GM18526 (cell line): ENCODE results near the gene VCAM1.

Source experiments
- POLR2A ChIP-seq: IDR thresholded peaks from 3 replicates; pipeline ENCODE4 v1.6.1; 2011; ENCODE audit not compliant: insufficient read length; ENCODE audit errors: extremely low read depth

The VCAM1 gene

DNA sequence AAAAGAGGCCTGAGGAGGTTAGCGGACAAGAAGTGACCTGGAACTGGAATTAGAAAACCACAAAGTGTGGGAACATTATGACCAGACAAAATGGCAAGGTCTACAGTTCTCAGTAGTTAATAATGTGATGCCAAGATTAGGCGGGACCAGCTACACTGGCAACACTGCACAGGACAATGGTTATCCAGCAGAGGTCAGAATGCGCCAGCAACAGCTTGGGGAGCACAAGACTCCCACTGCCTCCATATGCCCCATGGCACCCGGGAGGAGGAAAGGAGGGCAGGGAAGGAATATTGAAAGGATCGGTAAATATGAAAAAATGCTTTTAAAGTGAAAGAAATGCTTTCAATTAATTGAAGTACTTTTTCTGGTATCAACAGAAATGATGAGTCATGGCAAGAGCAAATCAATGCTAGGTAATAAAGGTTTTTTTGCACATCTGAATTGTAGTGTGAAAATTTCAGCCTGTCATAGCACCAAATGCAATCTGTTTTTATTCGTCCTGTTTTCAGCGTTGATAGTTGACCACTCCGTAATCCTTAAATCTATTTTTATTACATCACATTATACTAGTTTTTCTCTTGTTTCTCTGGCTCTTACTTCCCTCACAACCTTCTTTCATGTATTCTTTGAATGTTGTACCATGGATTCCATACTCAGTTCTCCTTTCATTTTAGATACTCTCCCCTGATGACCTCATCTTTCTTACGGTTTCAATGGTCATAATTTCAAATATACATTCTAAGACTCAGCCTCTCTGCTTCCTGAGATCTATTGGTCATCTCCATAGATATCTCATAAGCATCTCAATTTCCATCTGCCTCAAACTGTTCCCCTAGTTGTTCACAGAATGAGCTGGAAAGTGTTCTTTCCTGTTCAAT lies 30.7 kb downstream of the VCAM1 start:
- no peak for TF ChIP-seq POLR2A

DNA sequence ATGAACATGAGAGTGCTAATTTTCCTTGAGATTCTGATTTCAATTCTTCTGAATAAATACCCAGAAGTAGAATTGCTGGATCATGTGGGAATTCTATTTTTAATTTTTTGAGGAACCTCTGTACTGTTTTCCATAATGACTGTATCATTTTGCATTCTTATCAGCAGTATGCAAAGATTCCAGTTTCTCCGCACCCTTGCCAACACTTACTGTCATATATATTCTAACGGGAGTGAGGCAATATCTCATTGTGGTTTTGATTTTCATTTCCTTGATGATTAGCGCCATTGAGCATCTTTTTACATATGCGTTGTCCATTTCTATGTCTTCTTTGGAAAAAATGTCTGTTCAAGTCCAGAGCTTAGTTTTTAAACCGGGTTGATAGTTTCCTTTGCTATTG lies 33.2 kb downstream of the VCAM1 start:
- TF ChIP-seq POLR2A = no peak

DNA sequence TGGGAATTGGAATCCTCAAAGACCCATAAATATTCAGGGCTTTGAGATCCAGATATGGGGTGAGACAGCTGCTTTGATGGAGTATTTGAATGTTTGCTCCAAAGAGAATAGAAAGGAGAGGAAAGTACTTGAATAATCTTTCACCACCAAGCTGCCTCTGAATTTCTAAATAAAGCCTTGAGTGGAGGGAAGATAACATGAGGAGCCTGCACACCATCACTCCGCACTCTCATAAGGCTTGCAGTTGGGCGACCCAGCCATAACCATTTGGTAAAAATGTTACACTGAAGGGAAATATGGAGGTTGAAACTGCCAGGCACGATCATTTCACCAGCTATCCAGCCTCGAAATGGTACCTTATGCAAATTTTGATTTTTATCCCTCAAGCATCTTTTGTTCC lies 38.4 kb downstream of the VCAM1 start:
- TF ChIP-seq POLR2A = no peak

DNA sequence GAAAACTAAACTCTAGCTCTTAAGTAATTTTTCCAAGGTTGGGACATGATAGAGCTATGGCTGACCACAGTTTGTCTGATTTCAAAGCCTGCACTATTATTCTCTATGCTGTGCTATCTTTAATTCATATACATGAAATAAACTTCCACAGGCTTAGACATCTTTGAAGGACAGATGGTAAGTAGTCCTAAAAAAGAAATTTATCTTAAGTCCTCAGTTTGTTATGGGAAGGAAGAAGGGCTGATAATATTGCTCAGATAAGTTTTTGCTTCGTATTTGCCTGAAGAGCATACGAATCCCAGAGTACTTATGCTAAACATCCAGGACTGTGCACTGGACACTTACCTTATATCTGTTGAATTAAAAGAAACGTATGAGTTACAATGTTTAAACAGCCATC lies 39.6 kb downstream of the VCAM1 start:
- TF ChIP-seq POLR2A = no peak

DNA sequence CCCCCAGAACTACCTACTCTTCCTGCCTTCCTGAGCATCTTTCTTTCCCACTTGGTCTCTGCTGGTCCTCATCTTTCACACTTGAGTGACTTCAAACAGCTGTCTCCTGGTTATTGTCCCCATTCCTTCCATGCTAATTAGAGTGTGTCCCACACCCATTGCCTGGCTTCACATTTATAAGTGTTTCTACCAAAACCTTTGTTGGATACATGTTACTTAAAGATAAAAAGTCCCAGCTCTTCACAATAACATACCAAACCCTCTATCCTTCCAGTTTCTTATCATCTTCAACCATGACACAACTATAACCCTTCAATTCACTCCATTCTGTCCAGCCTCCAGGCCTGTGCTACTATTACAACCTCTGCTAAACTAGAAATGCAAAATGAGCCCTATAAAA lies 41.0 kb downstream of the VCAM1 start:
- TF ChIP-seq POLR2A = no peak

DNA sequence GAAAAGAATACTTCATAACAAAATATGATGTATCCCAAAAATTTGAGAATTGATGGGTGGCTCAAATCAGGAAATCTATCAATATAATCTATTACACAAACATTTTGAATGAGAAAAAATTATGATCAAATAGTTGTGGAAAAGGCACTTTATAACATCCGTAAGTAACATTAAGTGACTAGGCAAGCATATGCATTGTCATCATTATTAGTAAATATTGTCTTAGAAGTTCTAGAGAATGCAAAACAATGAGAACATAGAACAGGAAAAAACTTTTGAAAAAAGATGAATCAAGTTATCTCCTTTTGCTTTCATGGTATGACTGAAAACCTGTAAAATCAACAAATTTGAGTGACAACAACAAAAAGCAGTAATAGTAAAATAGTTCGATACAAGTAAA lies 42.9 kb downstream of the VCAM1 start:
- TF ChIP-seq POLR2A = no peak

DNA sequence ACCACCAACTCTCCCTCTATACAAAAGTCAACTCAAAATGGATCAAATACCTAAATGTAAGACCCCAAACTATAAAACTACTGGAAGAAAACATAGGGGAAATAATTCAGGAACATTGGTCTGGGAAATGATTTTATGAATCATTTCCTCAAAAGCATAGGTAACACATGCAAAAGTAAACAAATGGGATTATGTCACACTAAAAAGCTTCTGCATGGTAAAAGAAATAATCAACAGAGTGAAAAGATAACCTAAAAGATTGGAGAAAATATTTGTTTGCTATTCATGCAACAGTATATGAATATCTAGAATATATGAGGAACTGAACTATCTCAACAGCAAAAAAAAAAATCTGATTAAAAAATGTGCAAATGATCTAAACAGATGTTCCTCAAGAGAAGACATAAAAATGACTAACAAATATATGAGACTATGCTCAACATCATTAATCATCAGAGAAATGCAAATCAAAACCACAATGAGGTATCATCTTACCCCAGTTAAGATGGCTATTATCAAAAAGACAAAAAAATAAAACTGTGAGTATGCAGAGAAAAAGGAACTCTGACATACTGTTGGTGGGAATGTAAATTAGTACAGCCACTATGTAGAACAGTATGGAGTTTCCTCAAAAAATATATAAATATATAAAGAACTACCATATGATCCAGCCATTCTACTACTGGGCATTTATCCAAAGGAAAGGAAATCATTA lies 47.8 kb downstream of the VCAM1 start:
- TF ChIP-seq POLR2A = no peak

DNA sequence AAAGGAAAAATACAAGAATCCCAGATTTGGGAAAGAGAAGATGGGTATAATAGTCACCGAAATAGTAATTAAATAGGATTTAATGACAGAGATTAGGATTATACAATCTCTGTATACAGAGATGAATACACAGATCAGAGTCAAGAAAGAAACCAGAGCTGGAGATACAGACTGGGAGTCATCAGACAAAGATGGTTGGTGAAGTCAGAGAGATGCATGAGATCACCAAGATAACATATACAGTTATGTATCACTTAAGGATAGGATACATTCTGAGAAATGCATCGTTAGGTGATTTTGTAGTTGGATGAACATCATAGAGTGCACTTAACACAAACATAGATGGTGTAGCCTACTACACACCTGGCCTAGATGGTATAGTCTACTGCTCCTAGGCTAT lies 49.8 kb downstream of the VCAM1 start:
- TF ChIP-seq POLR2A = no peak

DNA sequence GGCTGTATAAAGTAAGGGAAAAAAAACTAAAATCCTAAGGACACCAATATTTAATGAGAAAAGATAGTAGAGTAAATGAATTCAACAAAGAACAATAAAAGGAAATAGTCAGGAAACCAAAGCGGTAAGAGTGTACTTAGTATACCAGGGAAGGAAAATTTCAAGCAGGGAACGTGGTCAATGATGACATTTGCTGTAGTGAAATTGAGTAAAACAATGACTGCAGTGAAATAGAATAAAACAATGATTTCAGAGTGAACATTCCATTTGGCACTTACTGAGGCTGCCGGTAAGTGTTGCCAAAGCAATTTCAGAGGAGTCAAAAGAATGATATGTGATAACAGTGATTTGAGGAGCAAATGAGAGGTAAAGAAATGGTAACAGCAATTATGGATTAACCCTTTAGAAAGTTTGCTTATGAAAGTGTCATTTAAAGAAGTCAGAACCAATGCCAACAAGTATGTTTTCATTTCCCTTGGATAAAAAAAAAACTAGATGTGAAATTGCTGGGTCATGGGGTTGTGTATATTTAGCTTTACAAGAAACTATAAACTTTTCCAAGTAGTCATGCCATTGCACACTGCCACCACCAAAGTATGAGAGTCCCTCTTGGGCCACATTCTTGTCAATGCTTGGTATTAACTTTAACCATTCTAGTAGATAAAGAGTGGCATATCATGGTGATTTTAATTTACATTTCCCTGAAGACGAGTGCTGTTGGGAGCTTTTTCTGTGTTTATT lies 50.5 kb downstream of the VCAM1 start:
- no peak for TF ChIP-seq POLR2A

DNA sequence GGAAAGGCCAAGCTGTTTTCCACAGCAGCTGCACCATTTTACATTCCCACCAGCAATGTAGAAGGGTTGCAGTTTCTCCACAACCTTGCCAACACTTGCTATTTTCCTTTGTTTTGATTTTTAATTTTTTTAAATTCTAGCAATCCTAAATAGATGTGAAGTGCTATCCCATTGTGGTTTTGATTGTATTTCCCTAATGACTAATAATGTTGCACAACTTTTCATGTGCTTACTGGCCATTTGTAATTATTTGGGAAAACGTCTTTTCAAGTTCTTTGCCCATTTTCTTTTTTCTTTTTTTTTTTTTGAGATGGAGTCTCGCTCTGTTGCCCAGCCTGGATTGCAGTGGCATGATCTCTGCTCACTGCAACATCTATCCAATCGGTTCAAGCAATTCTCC lies 53.9 kb downstream of the VCAM1 start:
- TF ChIP-seq POLR2A = no peak

DNA sequence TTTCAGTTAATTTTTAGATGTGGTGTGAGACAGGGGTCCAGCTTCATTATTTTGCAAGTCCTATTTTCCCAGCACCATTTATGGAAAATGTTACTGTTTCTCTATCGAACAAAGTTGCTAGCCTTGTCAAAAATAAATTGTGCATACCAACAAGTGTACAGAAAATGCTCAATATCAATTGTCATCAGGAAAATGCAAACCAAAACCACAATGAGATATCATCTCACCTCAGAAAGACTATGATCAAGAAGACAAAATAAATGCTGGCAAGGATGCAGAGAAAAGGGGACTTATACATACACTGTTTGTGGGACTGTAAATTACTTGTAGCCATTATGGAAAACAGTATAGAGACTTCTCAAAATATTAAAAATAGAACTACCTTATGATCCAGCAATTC lies 54.8 kb downstream of the VCAM1 start:
- TF ChIP-seq POLR2A = no peak

DNA sequence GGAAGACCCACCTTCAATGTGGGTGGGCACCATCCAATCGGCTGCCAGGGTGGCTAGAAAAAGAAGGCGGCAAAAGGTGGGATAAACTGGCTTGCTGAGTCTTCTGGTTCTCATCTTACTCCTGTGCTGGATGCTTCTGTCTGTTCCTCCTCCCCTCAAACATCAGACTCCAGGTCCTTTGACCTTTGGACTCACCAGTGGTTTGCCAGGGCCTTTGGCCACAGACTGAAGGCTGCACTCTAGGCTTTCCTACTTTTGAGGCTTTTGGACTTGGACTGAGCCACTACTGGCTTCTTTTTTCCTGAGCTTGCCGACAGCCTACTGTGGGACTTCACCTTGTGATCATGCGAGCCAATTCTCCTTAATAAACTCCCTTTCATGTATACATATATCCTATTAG lies 55.9 kb downstream of the VCAM1 start:
- no peak for TF ChIP-seq POLR2A

DNA sequence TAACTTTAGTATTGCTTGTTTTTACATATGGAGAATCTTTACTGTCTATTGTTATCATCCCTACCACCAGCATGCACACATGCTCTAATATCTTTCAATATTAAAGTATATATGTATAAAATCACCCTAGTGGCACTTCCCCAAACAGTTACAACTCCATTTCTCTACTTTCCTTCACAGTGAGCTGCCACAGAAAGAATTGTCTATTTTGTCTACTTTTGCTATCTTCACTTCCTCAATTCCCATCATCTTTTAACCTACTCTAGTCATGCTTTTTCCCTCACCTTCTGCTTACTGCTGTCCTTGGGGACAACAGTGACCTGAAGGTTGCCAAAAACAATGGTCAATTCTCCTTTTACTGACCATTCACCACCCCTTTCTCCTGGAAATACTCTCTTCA lies 59.2 kb downstream of the VCAM1 start:
- TF ChIP-seq POLR2A = no peak

DNA sequence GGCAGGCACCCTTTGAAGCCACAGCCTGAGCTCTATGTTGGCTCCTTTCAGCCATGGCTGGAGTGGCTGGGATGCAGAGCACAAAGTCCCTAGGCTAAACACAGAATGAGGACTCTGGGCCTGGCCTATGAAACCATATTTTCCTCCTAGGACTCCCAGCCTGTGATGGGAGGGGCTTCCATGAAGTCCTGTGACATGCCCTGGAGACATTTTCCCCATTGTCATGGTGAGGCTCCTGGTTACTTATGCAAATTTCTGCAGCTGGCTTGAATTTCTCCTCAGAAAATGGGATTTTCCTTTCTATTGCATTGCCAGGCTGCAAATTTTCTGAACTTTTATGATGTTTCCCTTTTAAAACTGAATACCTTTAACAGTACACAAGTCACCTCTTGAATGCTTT lies 61.3 kb downstream of the VCAM1 start:
- TF ChIP-seq POLR2A = no peak

DNA sequence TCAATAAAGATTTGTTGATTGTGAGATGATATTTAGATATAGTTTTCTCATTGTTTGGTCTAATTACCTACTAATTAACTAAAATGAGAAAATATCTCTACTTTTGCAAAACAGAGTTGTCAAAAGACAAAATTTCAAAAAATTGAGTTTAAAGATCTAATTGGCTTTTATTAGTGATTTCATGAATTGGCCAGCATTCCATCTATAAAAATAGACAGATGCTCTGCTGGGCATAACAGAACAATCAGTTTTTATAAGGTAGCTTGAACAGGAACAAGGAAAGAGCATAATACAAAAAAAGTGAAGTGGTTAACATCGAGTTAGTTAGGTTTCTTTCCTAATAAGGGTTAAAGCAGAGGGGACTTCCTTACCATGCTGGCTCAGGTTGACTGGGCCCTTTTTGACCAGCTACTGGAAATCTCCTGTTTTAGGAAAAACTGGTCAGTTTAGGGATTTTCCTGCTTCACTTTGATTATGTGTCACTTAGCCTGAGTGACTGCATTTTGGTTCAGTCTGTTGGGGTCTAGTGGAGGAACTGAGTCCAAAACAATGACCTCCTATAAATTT lies 63.0 kb downstream of the VCAM1 start:
- TF ChIP-seq POLR2A = no peak

DNA sequence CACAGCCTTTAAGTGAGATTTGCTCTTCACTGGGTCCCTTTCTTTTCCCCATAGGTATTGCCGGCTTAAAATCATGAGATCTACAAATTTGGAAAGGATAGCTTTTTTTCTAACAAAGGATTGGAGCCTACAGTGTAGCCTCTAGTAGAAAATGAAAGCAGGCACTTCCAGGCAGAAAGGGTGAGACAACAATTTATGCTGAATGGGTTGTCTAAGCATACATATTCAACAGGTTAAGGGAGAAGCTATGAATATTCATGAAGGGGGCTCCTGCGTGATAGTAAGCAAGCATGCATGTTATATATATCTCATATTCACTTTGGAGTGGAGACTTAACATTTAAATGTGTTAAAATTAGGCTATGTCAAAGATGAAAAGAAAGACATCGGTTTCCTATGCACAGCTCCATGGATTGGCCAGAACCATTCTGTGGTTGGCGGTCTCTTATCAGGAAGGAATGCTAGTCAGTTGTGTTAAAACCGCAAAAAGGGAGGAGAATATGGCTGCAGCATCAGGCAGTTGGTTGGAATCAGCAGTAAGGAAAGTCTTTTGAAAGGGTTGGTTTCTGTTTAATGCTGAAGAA lies 66.0 kb downstream of the VCAM1 start:
- no peak for TF ChIP-seq POLR2A

DNA sequence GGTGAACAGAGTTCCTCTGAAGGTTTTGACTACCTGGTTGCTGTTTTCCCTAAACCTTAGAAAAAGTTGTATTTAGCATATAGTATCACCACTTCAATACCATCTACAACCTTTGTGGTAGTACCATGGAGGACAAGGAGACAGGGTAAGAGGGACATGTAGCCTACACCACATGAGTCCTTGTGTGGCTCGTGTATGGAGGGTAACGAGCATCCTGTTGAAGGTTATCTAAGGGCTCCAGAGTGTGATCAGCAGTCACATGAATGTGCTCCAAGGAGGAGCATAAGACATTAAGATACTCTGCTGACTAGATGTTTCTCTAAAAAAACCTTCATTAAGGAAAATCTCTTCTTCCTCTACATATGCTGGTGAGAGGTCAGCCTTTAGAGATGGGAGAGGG lies 67.3 kb downstream of the VCAM1 start:
- TF ChIP-seq POLR2A = no peak
